ENCODE results near the gene GABBR2. TPM values are rescaled to one million over a fixed set of nuclear protein-coding genes. Genes with fewer than 3 reads are reported as not detected.

The GABBR2 gene
- total RNA-seq, 1 donor from 2014 or later = not detected

GRCh38 chr9:98415782-98416181 is 293.0 kb downstream of the GABBR2 start:
- no peak overlapping the region for H3K27ac Mint-ChIP-seq
- H3K36me3 Mint-ChIP-seq (ENCODE audit: low read depth) = no peaks in the 10 kb centered on the region
- no peaks in the 10 kb centered on the region for H3K9me3 Mint-ChIP-seq
- intact Hi-C loops (cut with micrococcal nuclease) = no loop called here
- H3K4me1 Mint-ChIP-seq (ENCODE audit: low read depth) = peaks cover 1% of the 10 kb centered on the region
- no peak overlapping the region for H3K4me3 Mint-ChIP-seq (ENCODE audit: low read depth)
- H3K27me3 Mint-ChIP-seq (ENCODE audit: low read depth) = peaks cover 5% of the 10 kb centered on the region
- DNase-seq (ENCODE audit: low spot score) = no peak

GRCh38 chr9:98413084-98413483 is 295.7 kb downstream of the GABBR2 start:
- intact Hi-C loops (cut with micrococcal nuclease) = no loop called here
- Mint-ChIP-seq H3K36me3 (ENCODE audit: low read depth) (no peaks in the 10 kb centered on the region), H3K27ac (no peak overlapping the region), H3K9me3 (no peaks in the 10 kb centered on the region), H3K4me3 (ENCODE audit: low read depth) (no peak overlapping the region), H3K4me1 (ENCODE audit: low read depth) (peaks cover 9% of the 10 kb centered on the region), H3K27me3 (ENCODE audit: low read depth) (peaks cover 7% of the 10 kb centered on the region)
- no peak for DNase-seq (ENCODE audit: low spot score)

GRCh38 chr9:98412101-98412842 is 296.5 kb downstream of the GABBR2 start:
- no peak overlapping the region for H3K4me3 Mint-ChIP-seq (ENCODE audit: low read depth)
- intact Hi-C loops (cut with micrococcal nuclease) = no loop called here
- peaks cover 9% of the 10 kb centered on the region for H3K4me1 Mint-ChIP-seq (ENCODE audit: low read depth)
- H3K9me3 Mint-ChIP-seq = no peaks in the 10 kb centered on the region
- no peak overlapping the region for H3K27ac Mint-ChIP-seq
- H3K36me3 Mint-ChIP-seq (ENCODE audit: low read depth) = no peaks in the 10 kb centered on the region
- no peak for DNase-seq (ENCODE audit: low spot score)
- peaks cover 7% of the 10 kb centered on the region for H3K27me3 Mint-ChIP-seq (ENCODE audit: low read depth)

GRCh38 chr9:98410185-98410697 is 298.5 kb downstream of the GABBR2 start:
- no peaks in the 10 kb centered on the region for H3K9me3 Mint-ChIP-seq
- intact Hi-C loops (cut with micrococcal nuclease) = no loop called here
- peaks cover 2% of the 10 kb centered on the region for H3K27me3 Mint-ChIP-seq (ENCODE audit: low read depth)
- H3K27ac Mint-ChIP-seq = no peak overlapping the region
- H3K4me1 Mint-ChIP-seq (ENCODE audit: low read depth) = peaks cover 9% of the 10 kb centered on the region
- no peak overlapping the region for H3K4me3 Mint-ChIP-seq (ENCODE audit: low read depth)
- DNase-seq (ENCODE audit: low spot score) = no peak
- no peaks in the 10 kb centered on the region for H3K36me3 Mint-ChIP-seq (ENCODE audit: low read depth)

GRCh38 chr9:98409719-98410118 is 299.0 kb downstream of the GABBR2 start:
- intact Hi-C loops (cut with micrococcal nuclease) = no loop called here
- DNase-seq (ENCODE audit: low spot score) = no peak
- peaks cover 2% of the 10 kb centered on the region for H3K27me3 Mint-ChIP-seq (ENCODE audit: low read depth)
- H3K9me3 Mint-ChIP-seq = no peaks in the 10 kb centered on the region
- H3K4me3 Mint-ChIP-seq (ENCODE audit: low read depth) = no peak overlapping the region
- no peak overlapping the region for H3K27ac Mint-ChIP-seq
- no peaks in the 10 kb centered on the region for H3K36me3 Mint-ChIP-seq (ENCODE audit: low read depth)
- H3K4me1 Mint-ChIP-seq (ENCODE audit: low read depth) = peaks cover 9% of the 10 kb centered on the region

- no peak overlapping the region for H3K4me3 Mint-ChIP-seq (ENCODE audit: low read depth)
- H3K36me3 Mint-ChIP-seq (ENCODE audit: low read depth) = no peaks in the 10 kb centered on the region
- peaks cover 9% of the 10 kb centered on the region for H3K4me1 Mint-ChIP-seq (ENCODE audit: low read depth)
- H3K27me3 Mint-ChIP-seq (ENCODE audit: low read depth) = peaks cover 2% of the 10 kb centered on the region
- H3K27ac Mint-ChIP-seq = no peak overlapping the region
- intact Hi-C loops (cut with micrococcal nuclease) = no loop called here
- no peak for DNase-seq (ENCODE audit: low spot score)
- no peaks in the 10 kb centered on the region for H3K9me3 Mint-ChIP-seq
Observed at GRCh38 chr9:98406469-98406868, 302.3 kb downstream of the GABBR2 start.

GRCh38 chr9:98404237-98404636 is 304.5 kb downstream of the GABBR2 start:
- DNase-seq (ENCODE audit: low spot score) = no peak
- H3K4me3 Mint-ChIP-seq (ENCODE audit: low read depth) = no peak overlapping the region
- no peak overlapping the region for H3K27ac Mint-ChIP-seq
- H3K36me3 Mint-ChIP-seq (ENCODE audit: low read depth) = no peaks in the 10 kb centered on the region
- peaks cover 2% of the 10 kb centered on the region for H3K27me3 Mint-ChIP-seq (ENCODE audit: low read depth)
- no peaks in the 10 kb centered on the region for H3K4me1 Mint-ChIP-seq (ENCODE audit: low read depth)
- H3K9me3 Mint-ChIP-seq = no peaks in the 10 kb centered on the region
- intact Hi-C loops (cut with micrococcal nuclease) = no loop called here

- H3K36me3 Mint-ChIP-seq (ENCODE audit: low read depth) = no peaks in the 10 kb centered on the region
Observed at GRCh38 chr9:98403715-98404114, 305.0 kb downstream of the GABBR2 start.

GRCh38 chr9:98402019-98402840 is 306.5 kb downstream of the GABBR2 start:
- no peaks in the 10 kb centered on the region for H3K27me3 Mint-ChIP-seq (ENCODE audit: low read depth)
- H3K9me3 Mint-ChIP-seq = no peaks in the 10 kb centered on the region
- intact Hi-C loops (cut with micrococcal nuclease) = no loop called here
- no peaks in the 10 kb centered on the region for H3K36me3 Mint-ChIP-seq (ENCODE audit: low read depth)
- no peaks in the 10 kb centered on the region for H3K4me1 Mint-ChIP-seq (ENCODE audit: low read depth)
- no peak overlapping the region for H3K4me3 Mint-ChIP-seq (ENCODE audit: low read depth)
- DNase-seq (ENCODE audit: low spot score) = no peak
- no peak overlapping the region for H3K27ac Mint-ChIP-seq

More at GRCh38 chr9:98403715-98404114, 305.0 kb downstream of the GABBR2 start:
- H3K9me3 Mint-ChIP-seq = no peaks in the 10 kb centered on the region
- peaks cover 2% of the 10 kb centered on the region for H3K27me3 Mint-ChIP-seq (ENCODE audit: low read depth)
- no peak overlapping the region for H3K27ac Mint-ChIP-seq
- no peak for DNase-seq (ENCODE audit: low spot score)
- intact Hi-C loops (cut with micrococcal nuclease) = no loop called here
- H3K4me3 Mint-ChIP-seq (ENCODE audit: low read depth) = no peak overlapping the region
- no peaks in the 10 kb centered on the region for H3K4me1 Mint-ChIP-seq (ENCODE audit: low read depth)

GRCh38 chr9:98401140-98402018 is 307.4 kb downstream of the GABBR2 start:
- Mint-ChIP-seq H3K27me3 (ENCODE audit: low read depth) (no peaks in the 10 kb centered on the region), H3K36me3 (ENCODE audit: low read depth) (no peaks in the 10 kb centered on the region), H3K4me1 (ENCODE audit: low read depth) (no peaks in the 10 kb centered on the region), H3K9me3 (no peaks in the 10 kb centered on the region), H3K4me3 (ENCODE audit: low read depth) (no peak overlapping the region), H3K27ac (no peak overlapping the region)
- intact Hi-C loops (cut with micrococcal nuclease) = no loop called here
- DNase-seq (ENCODE audit: low spot score) = no peak

- intact Hi-C loops (cut with micrococcal nuclease) = no loop called here
- Mint-ChIP-seq H3K27me3 (ENCODE audit: low read depth) (no peaks in the 10 kb centered on the region), H3K27ac (no peak overlapping the region)
Observed at GRCh38 chr9:98399950-98400683, 308.6 kb downstream of the GABBR2 start.

GRCh38 chr9:98396656-98397055 is 312.1 kb downstream of the GABBR2 start:
- no peaks in the 10 kb centered on the region for H3K27me3 Mint-ChIP-seq (ENCODE audit: low read depth)
- H3K27ac Mint-ChIP-seq = no peak overlapping the region
- DNase-seq (ENCODE audit: low spot score) = no peak
- H3K4me1 Mint-ChIP-seq (ENCODE audit: low read depth) = no peaks in the 10 kb centered on the region
- intact Hi-C loops (cut with micrococcal nuclease) = no loop called here
- no peak overlapping the region for H3K4me3 Mint-ChIP-seq (ENCODE audit: low read depth)
- peaks cover 6% of the 10 kb centered on the region for H3K9me3 Mint-ChIP-seq
- H3K36me3 Mint-ChIP-seq (ENCODE audit: low read depth) = no peaks in the 10 kb centered on the region

More at GRCh38 chr9:98399950-98400683, 308.6 kb downstream of the GABBR2 start:
- DNase-seq (ENCODE audit: low spot score) = no peak
- Mint-ChIP-seq H3K36me3 (ENCODE audit: low read depth) (no peaks in the 10 kb centered on the region), H3K4me1 (ENCODE audit: low read depth) (no peaks in the 10 kb centered on the region), H3K4me3 (ENCODE audit: low read depth) (no peak overlapping the region), H3K9me3 (no peaks in the 10 kb centered on the region)

All from activated T-helper 2 cell treated with anti-CD3 and anti-CD28 coated beads, Interferon-gamma antibody, Interleukin-2, Interleukin-4, amounts not matched to agents 10 μg/mL and 5 μg/mL and 100 μg/mL, durations not matched to agents 14 hours and 24 hours and 36 hours (primary cell).